ENCODE measurements around the gene CELSR1. TPM values are rescaled to one million over a fixed set of nuclear protein-coding genes. Genes with fewer than 3 reads are reported as not detected.
A peak's percentile ranks its signal among the peaks of the same experiment; 100 is the strongest.

The CELSR1 gene
- total and polyA plus RNA-seq, 2 donors (not counting 1 experiment from before 2014, with no cell fraction given) = 30.2 to 34.8 TPM

- Mint-ChIP-seq H3K9me3 (ENCODE audit: insufficient read depth) (no peaks in the 10 kb centered on the region), H3K4me3 (no peak overlapping the region), H3K4me1 (peaks cover 19% of the 10 kb centered on the region), H3K27me3 (no peaks in the 10 kb centered on the region), H3K27ac (no peak overlapping the region)
- DNase-seq = peak; percentile 84
- no peak overlapping the region for H2AFZ ChIP-seq (ENCODE audit: insufficient read depth, low read depth, low read length, poor library complexity, severe bottlenecking)
- WGBS (ENCODE audit: insufficient coverage) = 72% methylated on average over 45 of the region's 45 CpGs
- intact Hi-C loops (cut with micrococcal nuclease) = loop anchor here (1.0 to 10.0 kb wide), 2 partner anchors 68 to 175 kb away; no protein-coding TSS in a partner anchor
- ATAC-seq (ENCODE audit: low read depth) = peak; percentile 9
- H3K4me1 ChIP-seq (ENCODE audit: control insufficient read depth in 2 of 2, insufficient read depth in 2 of 2, low read length in 2 of 2) = peaks cover 4 to 55% of the 10 kb centered on the region in 2 donors
- H4K20me1 ChIP-seq (ENCODE audit: control insufficient read depth, insufficient read depth, low read length, poor library complexity, severe bottlenecking) = peaks cover 15% of the 10 kb centered on the region
- CTCF ChIA-PET = interaction anchor here (0.6 to 5.5 kb wide), 38 partner anchors 8 to 390 kb away, joined by 3 to 142 read pairs (median 4); partner anchors contain the start of gene CELSR1
- H3K79me2 ChIP-seq (ENCODE audit: control insufficient read depth, insufficient read depth, low read length) = no peaks in the 10 kb centered on the region
- POLR2A ChIA-PET = interaction anchor here (0.5 to 1.0 kb wide), 3 partner anchors 55 to 196 kb away, joined by 3 to 8 read pairs (median 4); no protein-coding TSS in a partner anchor
- no peak for TF ChIP-seq EZH2 (IDR thresholded peaks at IDR 0.05; ENCODE audit: borderline replicate concordance, insufficient read depth, low read depth, low read length, poor library complexity, severe bottlenecking)
- peaks cover 0 to 6% (median 0%) of the 10 kb centered on the region in 4 experiments for H3K27me3 ChIP-seq (replicated peaks in 1 of 4; ENCODE audit: control extremely low read depth in 1 of 4, control insufficient read depth in 3 of 4, insufficient read depth in 4 of 4, low read length in 3 of 4)
- peaks cover 0 to 3% (median 0%) of the 10 kb centered on the region in 3 donors for H3K9me3 ChIP-seq (ENCODE audit: control extremely low read depth in 1 of 3, control insufficient read depth in 2 of 3, insufficient read depth in 1 of 3, low read length in 2 of 3)
- peak overlapping the region; percentile 51 for H3K4me2 ChIP-seq (replicated peaks; ENCODE audit: low read depth, low read length, poor library complexity, severe bottlenecking)
- no peak overlapping the region for H3K27ac ChIP-seq (ENCODE audit: low read length in 2 of 2)
- H3K36me3 ChIP-seq (replicated peaks in 1 of 2; ENCODE audit: control extremely low read depth in 1 of 2, control insufficient read depth in 1 of 2, extremely low read depth in 1 of 2, insufficient read depth in 2 of 2, low read length in 1 of 2) = peaks cover 0 to 39% of the 10 kb centered on the region in 2 experiments
- no peak overlapping the region for H3K9ac ChIP-seq (ENCODE audit: low read length)
- no peak overlapping the region for H3K4me3 ChIP-seq (ENCODE audit: control extremely low read depth in 1 of 5, extremely low read depth in 1 of 5, insufficient read depth in 1 of 5, low read depth in 2 of 5, low read length in 4 of 5)
Measured at GRCh38 chr22:46366801-46367706, 170.4 kb downstream of the CELSR1 start.

- DNase-seq (no peak), ATAC-seq (ENCODE audit: low read depth) (no peak)
- Histone ChIP-seq H3K9me3 (ENCODE audit: control extremely low read depth in 1 of 3, control insufficient read depth in 2 of 3, insufficient read depth in 1 of 3, low read length in 2 of 3) (peaks cover 0 to 3% (median 0%) of the 10 kb centered on the region in 3 donors), H3K36me3 (replicated peaks in 1 of 2; ENCODE audit: control extremely low read depth in 1 of 2, control insufficient read depth in 1 of 2, extremely low read depth in 1 of 2, insufficient read depth in 2 of 2, low read length in 1 of 2) (peaks cover 0 to 43% of the 10 kb centered on the region in 2 experiments), H4K20me1 (ENCODE audit: control insufficient read depth, insufficient read depth, low read length, poor library complexity, severe bottlenecking) (peaks cover 15% of the 10 kb centered on the region), H3K4me1 (ENCODE audit: control insufficient read depth in 2 of 2, insufficient read depth in 2 of 2, low read length in 2 of 2) (peaks cover 4 to 53% of the 10 kb centered on the region in 2 donors), H3K9ac (ENCODE audit: low read length) (no peak overlapping the region), H3K4me2 (replicated peaks; ENCODE audit: low read depth, low read length, poor library complexity, severe bottlenecking) (no peak overlapping the region), H3K27ac (ENCODE audit: low read length in 2 of 2) (no peak overlapping the region), H3K4me3 (ENCODE audit: control extremely low read depth in 1 of 5, extremely low read depth in 1 of 5, insufficient read depth in 1 of 5, low read depth in 2 of 5, low read length in 4 of 5) (no peak overlapping the region), H2AFZ (ENCODE audit: insufficient read depth, low read depth, low read length, poor library complexity, severe bottlenecking) (no peak overlapping the region), H3K27me3 (replicated peaks in 1 of 4; ENCODE audit: control extremely low read depth in 1 of 4, control insufficient read depth in 3 of 4, insufficient read depth in 4 of 4, low read length in 3 of 4) (peaks cover 0 to 6% (median 0%) of the 10 kb centered on the region in 4 experiments), H3K79me2 (ENCODE audit: control insufficient read depth, insufficient read depth, low read length) (no peaks in the 10 kb centered on the region)
- Mint-ChIP-seq H3K4me1 (peaks cover 21% of the 10 kb centered on the region), H3K27me3 (no peaks in the 10 kb centered on the region), H3K4me3 (no peak overlapping the region), H3K27ac (no peak overlapping the region), H3K9me3 (ENCODE audit: insufficient read depth) (no peaks in the 10 kb centered on the region)
- WGBS (ENCODE audit: insufficient coverage) = 92% methylated on average over 16 of the region's 19 CpGs
- intact Hi-C loops (cut with micrococcal nuclease) = loop anchor here (10.0 kb wide), 1 partner anchor 68 kb away; no protein-coding TSS in a partner anchor
- ChIA-PET POLR2A (no interaction called here), CTCF (no interaction called here)
- no peak for TF ChIP-seq EZH2 (IDR thresholded peaks at IDR 0.05; ENCODE audit: borderline replicate concordance, insufficient read depth, low read depth, low read length, poor library complexity, severe bottlenecking)
- no peak for TF ChIP-seq CTCF (IDR thresholded peaks at IDR 0.05)
Measured at GRCh38 chr22:46366327-46366731, 171.1 kb downstream of the CELSR1 start.
